HepG2 (cell line): Measurements from ENCODE around the gene NEAT1. TPM values are rescaled to one million over a fixed set of nuclear protein-coding genes. Genes with fewer than 3 reads are reported as not detected.

Source experiments
- DNMT1 ChIP-seq: sonication (generic); formaldehyde crosslinking; IDR thresholded peaks from 2 replicates; pipeline ENCODE4 v1.5.1; 2020; ENCODE audit warnings: mild to moderate bottlenecking, missing genetic modification reagents
- EP300 ChIP-seq, 3 experiments: sonication (generic) in 1 of 3; formaldehyde crosslinking in 1 of 3; IDR thresholded peaks; 2 replicates each; pipeline versions ENCODE4 v1.5.1 to v1.6.1; 2011 to 2020; ENCODE audit warnings: low read depth in 2 of 3, low read length in 2 of 3, borderline replicate concordance in 1 of 3, improper control_type of control experiment in 1 of 3, mild to moderate bottlenecking in 1 of 3, missing genetic modification reagents in 1 of 3, moderate library complexity in 1 of 3
- FOSL2 ChIP-seq: sonication (generic); formaldehyde crosslinking; IDR thresholded peaks from 2 replicates; pipeline ENCODE4 v1.4.0; 2020; ENCODE audit warnings: missing genetic modification reagents
- FOXA3 ChIP-seq: IDR thresholded peaks from 2 replicates; pipeline ENCODE4 v1.6.1; 2016; ENCODE audit warnings: missing genetic modification reagents, missing compliant biosample characterization
- IRX3 ChIP-seq: sonication (generic); formaldehyde crosslinking; IDR thresholded peaks from 2 replicates; pipeline ENCODE4 v1.8.1; 2023; ENCODE audit warnings: mild to moderate bottlenecking, low read depth, missing genetic modification reagents, borderline replicate concordance
- MAFF ChIP-seq: IDR thresholded peaks from 2 replicates; pipeline ENCODE4 v1.6.1; 2011; ENCODE audit warnings: low read depth, low read length, improper control_type of control experiment
- MAFG ChIP-seq: sonication (generic); formaldehyde crosslinking; IDR thresholded peaks from 2 replicates; pipeline ENCODE4 v1.5.1; 2020; ENCODE audit warnings: mild to moderate bottlenecking, missing genetic modification reagents
- RBFOX2 ChIP-seq: fragments of 200-400 bp; formaldehyde crosslinking; IDR thresholded peaks from 2 replicates; pipeline ENCODE4 v1.6.1; 2017; ENCODE audit warnings: low read depth, mild to moderate bottlenecking, low read length
- TBX3 ChIP-seq: fragments of 450-650 bp; IDR thresholded peaks from 2 replicates; pipeline ENCODE4 v1.6.1; 2017; ENCODE audit warnings: antibody characterized with exemption, mild to moderate bottlenecking, inconsistent platforms, borderline replicate concordance
- ZFY ChIP-seq: sonication (generic); formaldehyde crosslinking; IDR thresholded peaks from 2 replicates; pipeline ENCODE4 v1.4.0; 2020; ENCODE audit warnings: missing genetic modification reagents
- ZNF180 ChIP-seq: sonication (generic); formaldehyde crosslinking; IDR thresholded peaks from 2 replicates; pipeline ENCODE4 v1.4.0; 2020; ENCODE audit warnings: low read depth, missing genetic modification reagents, borderline replicate concordance
- ZNF207 ChIP-seq: fragments of 450-650 bp; IDR thresholded peaks from 2 replicates; pipeline ENCODE4 v1.6.1; 2016; ENCODE audit warnings: antibody characterized with exemption, borderline replicate concordance
- ZNF337 ChIP-seq: sonication (generic); formaldehyde crosslinking; IDR thresholded peaks from 2 replicates; pipeline ENCODE4 v1.5.1; 2020; ENCODE audit warnings: missing genetic modification reagents, low read depth, mild to moderate bottlenecking, borderline replicate concordance
- ZNF644 ChIP-seq: IDR thresholded peaks from 2 replicates; pipeline ENCODE4 v1.6.1; 2016; ENCODE audit warnings: low read depth
- ZNF788 ChIP-seq: sonication (generic); formaldehyde crosslinking; IDR thresholded peaks from 2 replicates; pipeline ENCODE4 v1.5.0; 2020; ENCODE audit warnings: mild to moderate bottlenecking, missing genetic modification reagents, borderline replicate concordance
- polyA plus RNA-seq, 8 experiments: library from polyadenylated mRNA; depleted of rRNA in 3 of 8; stranded (reverse) in 7 of 8; unstranded in 1 of 8; fragments of >200 nt; fragmentation: Illumina TruSeq in 4 of 8; extraction: Trizol in 4 of 8; gene quantifications; 2 replicates each; pipeline versions ENCODE4 v1.2.1 to v1.2.3, GENCODE V29; 2011 to 2016; ENCODE audit warnings: low read depth in 4 of 8, missing spikeins in 1 of 8, mixed read lengths in 1 of 8; ENCODE audit not compliant: insufficient read depth in 1 of 8
- total RNA-seq, 5 experiments: library from RNA; depleted of rRNA; stranded (reverse); fragments of >200 nt; fragmentation: Illumina TruSeq; extraction: Trizol; gene quantifications; 2 replicates each; pipeline ENCODE4 v1.2.3, GENCODE V29; 2016; ENCODE audit warnings: low read depth in 1 of 5
- TF ChIP-seq, protein P1 (sequence below): sonication (generic); formaldehyde crosslinking; IDR thresholded peaks from 2 replicates; pipeline ENCODE4 v1.4.0; 2020; ENCODE audit warnings: missing genetic modification reagents, mild to moderate bottlenecking, borderline replicate concordance
- TF ChIP-seq, protein P2 (sequence below): sonication (generic); formaldehyde crosslinking; IDR thresholded peaks from 2 replicates; pipeline ENCODE4 v1.4.0; 2020; ENCODE audit warnings: missing genetic modification reagents, borderline replicate concordance
- TF ChIP-seq, protein P3 (sequence below): sonication (generic); formaldehyde crosslinking; IDR thresholded peaks from 2 replicates; pipeline ENCODE4 v1.5.1; 2020; ENCODE audit warnings: mild to moderate bottlenecking, missing genetic modification reagents, borderline replicate concordance
- TF ChIP-seq, protein P4 (sequence below): IDR thresholded peaks from 2 replicates; pipeline ENCODE4 v1.4.0; 2020; ENCODE audit warnings: mild to moderate bottlenecking, missing genetic modification reagents
- TF ChIP-seq, protein P5 (sequence below): sonication (generic); formaldehyde crosslinking; IDR thresholded peaks from 2 replicates; pipeline ENCODE4 v1.8.1; 2023; ENCODE audit warnings: missing genetic modification reagents, mild to moderate bottlenecking, borderline replicate concordance

NEAT1 gene
- total and polyA plus RNA-seq, 2 of the 13 experiments (the other 11 are each of a cell fraction or from before 2014, with no cell fraction given): 20.5 to 41.2 TPM

DNA sequence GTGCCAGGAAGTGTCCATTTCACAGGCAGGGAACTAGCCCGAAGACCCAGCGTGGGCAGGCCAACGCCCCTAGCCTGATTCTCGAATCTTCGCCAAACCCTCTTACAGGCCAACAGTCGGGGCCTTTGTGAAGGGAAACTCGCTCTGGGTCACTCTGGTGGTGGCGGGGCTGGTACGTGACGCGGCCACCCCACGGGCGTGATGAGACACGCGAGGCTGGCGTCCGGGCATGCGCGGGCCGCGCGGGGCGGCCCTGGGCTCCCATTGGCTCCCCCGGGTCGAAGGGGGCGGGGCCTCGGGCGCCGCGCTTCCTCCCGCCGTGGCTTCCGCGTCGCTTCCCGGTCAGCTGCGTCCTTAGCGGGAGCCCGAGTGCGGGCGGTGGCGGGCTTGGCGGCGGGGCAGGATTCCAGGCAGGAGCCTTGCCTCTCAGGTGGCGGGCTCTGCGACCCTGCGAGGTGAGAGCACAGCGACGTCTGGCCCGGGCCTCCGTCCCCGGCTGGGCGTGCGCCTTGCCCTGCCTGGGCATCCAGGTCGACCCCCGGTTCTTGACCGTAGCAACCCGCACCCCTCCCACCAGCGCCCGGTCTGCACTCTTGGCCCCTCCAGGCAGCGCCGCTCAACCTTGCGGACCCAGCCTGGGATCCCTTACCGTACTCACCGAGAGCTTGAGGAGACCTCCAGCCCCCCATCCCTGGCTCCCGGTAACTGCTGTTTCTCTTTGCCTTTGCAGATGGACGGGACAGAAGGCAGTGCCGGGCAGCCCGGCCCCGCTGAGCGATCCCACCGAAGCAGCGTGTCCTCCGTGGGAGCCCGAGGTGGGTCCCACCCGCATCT, 36.1 kb upstream of the NEAT1 start, which contains the start of gene FRMD8 (continued):
- TF ChIP-seq, protein P1, sequence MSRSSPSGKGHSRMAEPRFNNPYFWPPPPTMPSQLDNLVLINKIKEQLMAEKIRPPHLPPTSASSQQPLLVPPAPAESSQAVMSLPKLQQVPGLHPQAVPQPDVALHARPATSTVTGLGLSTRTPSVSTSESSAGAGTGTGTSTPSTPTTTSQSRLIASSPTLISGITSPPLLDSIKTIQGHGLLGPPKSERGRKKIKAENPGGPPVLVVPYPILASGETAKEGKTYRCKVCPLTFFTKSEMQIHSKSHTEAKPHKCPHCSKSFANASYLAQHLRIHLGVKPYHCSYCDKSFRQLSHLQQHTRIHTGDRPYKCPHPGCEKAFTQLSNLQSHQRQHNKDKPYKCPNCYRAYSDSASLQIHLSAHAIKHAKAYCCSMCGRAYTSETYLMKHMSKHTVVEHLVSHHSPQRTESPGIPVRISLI (CRISPR knock-in tag): 0 out of 2 replicates have a peak, but pooled peaks have one; percentile 49
- TF ChIP-seq, protein P2, sequence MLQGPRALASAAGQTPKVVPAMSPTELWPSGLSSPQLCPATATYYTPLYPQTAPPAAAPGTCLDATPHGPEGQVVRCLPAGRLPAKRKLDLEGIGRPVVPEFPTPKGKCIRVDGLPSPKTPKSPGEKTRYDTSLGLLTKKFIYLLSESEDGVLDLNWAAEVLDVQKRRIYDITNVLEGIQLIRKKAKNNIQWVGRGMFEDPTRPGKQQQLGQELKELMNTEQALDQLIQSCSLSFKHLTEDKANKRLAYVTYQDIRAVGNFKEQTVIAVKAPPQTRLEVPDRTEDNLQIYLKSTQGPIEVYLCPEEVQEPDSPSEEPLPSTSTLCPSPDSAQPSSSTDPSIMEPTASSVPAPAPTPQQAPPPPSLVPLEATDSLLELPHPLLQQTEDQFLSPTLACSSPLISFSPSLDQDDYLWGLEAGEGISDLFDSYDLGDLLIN (CRISPR knock-in tag): no peak
- TF ChIP-seq, protein P3, sequence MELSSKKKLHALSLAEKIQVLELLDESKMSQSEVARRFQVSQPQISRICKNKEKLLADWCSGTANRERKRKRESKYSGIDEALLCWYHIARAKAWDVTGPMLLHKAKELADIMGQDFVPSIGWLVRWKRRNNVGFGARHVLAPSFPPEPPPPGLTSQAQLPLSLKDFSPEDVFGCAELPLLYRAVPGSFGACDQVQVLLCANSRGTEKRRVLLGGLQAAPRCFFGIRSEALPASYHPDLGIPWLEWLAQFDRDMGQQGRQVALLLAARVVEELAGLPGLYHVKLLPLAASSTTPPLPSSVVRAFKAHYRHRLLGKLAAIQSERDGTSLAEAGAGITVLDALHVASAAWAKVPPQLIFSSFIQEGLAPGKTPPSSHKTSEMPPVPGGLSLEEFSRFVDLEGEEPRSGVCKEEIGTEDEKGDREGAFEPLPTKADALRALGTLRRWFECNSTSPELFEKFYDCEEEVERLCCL: no peak
- TF ChIP-seq FOSL2 (no peak), ZNF180 (CRISPR knock-in tag) (no peak), FOXA3 (0 out of 2 replicates have a peak, but pooled peaks have one; percentile 8), ZFY (CRISPR knock-in tag) (peak; percentile 59; the same call in 1 of the 2 replicates), RBFOX2 (peak; percentile 89), ZNF788 (CRISPR knock-in tag) (peak; percentile 37; the same call in 1 of the 2 replicates), MAFF (no peak), IRX3 (CRISPR knock-in tag) (no peak), ZNF337 (CRISPR knock-in tag) (no peak), EP300 (IDR thresholded peaks at IDR 0.05; ENCODE audit: low read depth in 2 of 2, low read length in 2 of 2) (no peak), EP300 (CRISPR knock-in tag; IDR thresholded peaks at IDR 0.05; ENCODE audit: borderline replicate concordance) (no peak), MAFG (CRISPR knock-in tag) (no peak), DNMT1 (CRISPR knock-in tag) (0 out of 2 replicates have a peak, but pooled peaks have one; percentile 11), TBX3 (no peak), ZNF207 (no peak), ZNF644 (CRISPR knock-in tag) (no peak)
- TF ChIP-seq, protein P4, sequence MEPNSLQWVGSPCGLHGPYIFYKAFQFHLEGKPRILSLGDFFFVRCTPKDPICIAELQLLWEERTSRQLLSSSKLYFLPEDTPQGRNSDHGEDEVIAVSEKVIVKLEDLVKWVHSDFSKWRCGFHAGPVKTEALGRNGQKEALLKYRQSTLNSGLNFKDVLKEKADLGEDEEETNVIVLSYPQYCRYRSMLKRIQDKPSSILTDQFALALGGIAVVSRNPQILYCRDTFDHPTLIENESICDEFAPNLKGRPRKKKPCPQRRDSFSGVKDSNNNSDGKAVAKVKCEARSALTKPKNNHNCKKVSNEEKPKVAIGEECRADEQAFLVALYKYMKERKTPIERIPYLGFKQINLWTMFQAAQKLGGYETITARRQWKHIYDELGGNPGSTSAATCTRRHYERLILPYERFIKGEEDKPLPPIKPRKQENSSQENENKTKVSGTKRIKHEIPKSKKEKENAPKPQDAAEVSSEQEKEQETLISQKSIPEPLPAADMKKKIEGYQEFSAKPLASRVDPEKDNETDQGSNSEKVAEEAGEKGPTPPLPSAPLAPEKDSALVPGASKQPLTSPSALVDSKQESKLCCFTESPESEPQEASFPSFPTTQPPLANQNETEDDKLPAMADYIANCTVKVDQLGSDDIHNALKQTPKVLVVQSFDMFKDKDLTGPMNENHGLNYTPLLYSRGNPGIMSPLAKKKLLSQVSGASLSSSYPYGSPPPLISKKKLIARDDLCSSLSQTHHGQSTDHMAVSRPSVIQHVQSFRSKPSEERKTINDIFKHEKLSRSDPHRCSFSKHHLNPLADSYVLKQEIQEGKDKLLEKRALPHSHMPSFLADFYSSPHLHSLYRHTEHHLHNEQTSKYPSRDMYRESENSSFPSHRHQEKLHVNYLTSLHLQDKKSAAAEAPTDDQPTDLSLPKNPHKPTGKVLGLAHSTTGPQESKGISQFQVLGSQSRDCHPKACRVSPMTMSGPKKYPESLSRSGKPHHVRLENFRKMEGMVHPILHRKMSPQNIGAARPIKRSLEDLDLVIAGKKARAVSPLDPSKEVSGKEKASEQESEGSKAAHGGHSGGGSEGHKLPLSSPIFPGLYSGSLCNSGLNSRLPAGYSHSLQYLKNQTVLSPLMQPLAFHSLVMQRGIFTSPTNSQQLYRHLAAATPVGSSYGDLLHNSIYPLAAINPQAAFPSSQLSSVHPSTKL (CRISPR knock-in tag): peak; percentile 28; the same call in 1 of the 2 replicates
- TF ChIP-seq, protein P5, sequence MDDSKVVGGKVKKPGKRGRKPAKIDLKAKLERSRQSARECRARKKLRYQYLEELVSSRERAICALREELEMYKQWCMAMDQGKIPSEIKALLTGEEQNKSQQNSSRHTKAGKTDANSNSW: no peak
